ENCODE data around the gene KRT28. TPM values are rescaled to one million over a fixed set of nuclear protein-coding genes. Genes with fewer than 3 reads are reported as not detected.
A peak's percentile ranks its signal among the peaks of the same experiment; 100 is the strongest.

Gene KRT28
- total RNA-seq (2021) (not detected in 2 replicates), Bru-seq, nascent RNA (not detected), BruChase-seq, experiment 1, labeled RNA remaining after a 2-hour chase (not detected), BruChase-seq, experiment 2, labeled RNA remaining after a 6-hour chase (not detected)
- long read RNA-seq: 0 reads

- Histone ChIP-seq H3F3A (ENCODE audit: insufficient read depth, low read depth) (peaks cover 9% of the 10 kb centered on the region; the same call in 1 of the 2 replicates), H2AFZ (no peak within 1 kb of the TSS), H3K27ac (no peak within 1 kb of the TSS), H3K9me3 (ENCODE audit: insufficient read depth, low read depth) (no peaks in the 10 kb centered on the region; the same call in 1 of the 2 replicates), H3K9me2 (ENCODE audit: insufficient read depth) (no peaks in the 10 kb centered on the region), H3K4me2 (no peak within 1 kb of the TSS), H3K27me3 (ENCODE audit: insufficient read depth, low read depth) (no peaks in the 10 kb centered on the region), H3K79me2 (ENCODE audit: low read depth) (no peaks in the 10 kb centered on the region), H3K4me3 (no peak within 1 kb of the TSS), H4K20me1 (ENCODE audit: insufficient read depth) (no peaks in the 10 kb centered on the region), H3K4me1 (replicated peaks; ENCODE audit: insufficient read depth) (peaks cover 9% of the 10 kb centered on the region), H3K36me3 (ENCODE audit: low read depth) (no peaks in the 10 kb centered on the region)
- DNase-seq: no peak
- intact Hi-C loops (cut with micrococcal nuclease; ENCODE audit: unreplicated experiment): loop anchor here (5.0 kb wide), 2 partner anchors 607 to 847 kb away; no protein-coding TSS in a partner anchor
- no TSS peak for BruUV-seq (replicated peaks)
- ChIA-PET CTCF (no interaction called here), POLR2A (ENCODE audit: unreplicated experiment) (no interaction called here)
- TF ChIP-seq CTCF (conservative IDR thresholded peaks at IDR 0.05): no peak
- no peak for TF ChIP-seq EZH2 (IDR thresholded peaks at IDR 0.05; ENCODE audit: low read depth)
These were observed at the start of gene KRT28 for GRCh38 chr17:40799859-40800258. Gene KRT28, minus strand, starts transcription at chr17:40799959. Its CDS starts 66 bp downstream, at chr17:40799893.

GRCh38 chr17:40848583-40849235 lies 49.0 kb upstream of the KRT28 start:
- BruUV-seq (replicated peaks): no TSS peak
- peak in 1 of 2 experiments; percentile 74 for DNase-seq
- TF ChIP-seq EZH2 (IDR thresholded peaks at IDR 0.05; ENCODE audit: low read depth): no peak
- TF ChIP-seq CTCF (conservative IDR thresholded peaks at IDR 0.05): no peak
- H3K36me3 ChIP-seq (ENCODE audit: low read depth): no peaks in the 10 kb centered on the region
- intact Hi-C loops (cut with micrococcal nuclease; ENCODE audit: unreplicated experiment): no loop called here
- no peaks in the 10 kb centered on the region for H3K27me3 ChIP-seq (ENCODE audit: insufficient read depth, low read depth)
- peak overlapping the region; percentile 59; the same call in 1 of the 2 replicates for H3K4me2 ChIP-seq
- H3K4me1 ChIP-seq (replicated peaks; ENCODE audit: insufficient read depth): peaks cover 65% of the 10 kb centered on the region
- H3K4me3 ChIP-seq: no peak overlapping the region
- no peaks in the 10 kb centered on the region for H4K20me1 ChIP-seq (ENCODE audit: insufficient read depth)
- H3K79me2 ChIP-seq (ENCODE audit: low read depth): no peaks in the 10 kb centered on the region
- no peaks in the 10 kb centered on the region for H3K9me3 ChIP-seq (ENCODE audit: insufficient read depth, low read depth)
- H3F3A ChIP-seq (ENCODE audit: insufficient read depth, low read depth): peaks cover 43% of the 10 kb centered on the region
- H2AFZ ChIP-seq: no peak overlapping the region
- ChIA-PET CTCF (no interaction called here), POLR2A (ENCODE audit: unreplicated experiment) (interaction anchor here (0.6 kb wide), 1 partner anchor 673 kb away, joined by 3 read pairs; no protein-coding TSS in a partner anchor)
- H3K27ac ChIP-seq: peak overlapping the region; percentile 94
- no peaks in the 10 kb centered on the region for H3K9me2 ChIP-seq (ENCODE audit: insufficient read depth)

GRCh38 chr17:40846515-40847144 lies 46.9 kb upstream of the KRT28 start:
- Histone ChIP-seq H3K79me2 (ENCODE audit: low read depth) (no peaks in the 10 kb centered on the region), H3K27ac (0 out of 2 replicates have a peak overlapping the region, but pooled peaks have one; percentile 4), H3K36me3 (ENCODE audit: low read depth) (no peaks in the 10 kb centered on the region), H3K27me3 (ENCODE audit: insufficient read depth, low read depth) (no peaks in the 10 kb centered on the region), H3K9me3 (ENCODE audit: insufficient read depth, low read depth) (no peaks in the 10 kb centered on the region), H3K4me2 (no peak overlapping the region), H3K4me3 (no peak overlapping the region), H3K9me2 (ENCODE audit: insufficient read depth) (no peaks in the 10 kb centered on the region), H3K4me1 (replicated peaks; ENCODE audit: insufficient read depth) (peaks cover 44% of the 10 kb centered on the region), H3F3A (ENCODE audit: insufficient read depth, low read depth) (peaks cover 31% of the 10 kb centered on the region), H2AFZ (no peak overlapping the region), H4K20me1 (ENCODE audit: insufficient read depth) (no peaks in the 10 kb centered on the region)
- TF ChIP-seq CTCF (conservative IDR thresholded peaks at IDR 0.05) (no peak), EZH2 (IDR thresholded peaks at IDR 0.05; ENCODE audit: low read depth) (no peak)
- CTCF ChIA-PET: interaction anchor here (0.6 kb wide), 1 partner anchor 751 kb away, joined by 5 read pairs; no protein-coding TSS in a partner anchor
- DNase-seq: no peak
- BruUV-seq (replicated peaks): no TSS peak
- POLR2A ChIA-PET (ENCODE audit: unreplicated experiment): interaction anchor here (0.6 kb wide), 1 partner anchor 26 kb away, joined by 11 read pairs; no protein-coding TSS in a partner anchor
- intact Hi-C loops (cut with micrococcal nuclease; ENCODE audit: unreplicated experiment): no loop called here

Measured in PC-9 (cell line).